B cell (primary cell): Measurements from ENCODE around the gene ANGEL2. TPM values are rescaled to one million over a fixed set of nuclear protein-coding genes. Genes with fewer than 3 reads are reported as not detected.

ENCODE experiments used
- ATAC-seq: fragments of 200-7000 bp; cut with Tn5 transposase; one replicate; pipeline ENCODE4 v1.10.0; 2021; ENCODE audit warnings: low read depth, mild to moderate bottlenecking, moderate number of reproducible peaks, moderate library complexity
- CTCF ChIA-PET: fragments of 350-600 bp; sonication (Branson Sonifier 250); formaldehyde crosslinking; loops from one replicate; lab custom pipeline; 2021; ENCODE audit warnings: antibody characterized with exemption, inconsistent platforms; lab: Charles Lee
- POLR2A ChIA-PET: fragments of 350-600 bp; sonication (Branson Sonifier 250); formaldehyde crosslinking; loops from one replicate; lab custom pipeline; 2021; ENCODE audit warnings: antibody characterized with exemption; lab: Charles Lee
- DNase-seq: peaks from one replicate; pipeline ENCODE4 v3.0.0; 2013
- H2AFZ ChIP-seq: 2 replicates; pipeline ENCODE4 v1.6.1; 2012; ENCODE audit warnings: mild to moderate bottlenecking, low read depth, low read length; ENCODE audit not compliant: insufficient read depth, poor library complexity, severe bottlenecking
- H3K27ac ChIP-seq, 2 donors: 1 replicate in 1 of 2; 2 replicates in 1 of 2; pipeline ENCODE4 v1.5.1; 2012 to 2013; ENCODE audit warnings: low read length in 2 of 2, mild to moderate bottlenecking in 2 of 2, moderate library complexity in 1 of 2
- H3K27me3 ChIP-seq, 4 experiments: fragments of 200-600 bp in 1 of 4; sonication (generic) in 1 of 4; replicated peaks in 1 of 4; 1 replicate in 2 of 4; 2 replicates in 2 of 4; pipeline versions ENCODE4 v1.6.1 to v1.7.0; 2013 to 2016; ENCODE audit warnings: low read length in 3 of 4, mild to moderate bottlenecking in 2 of 4, mixed read lengths in 1 of 4, moderate library complexity in 1 of 4; ENCODE audit not compliant: insufficient read depth in 4 of 4, control insufficient read depth in 3 of 4; ENCODE audit errors: control extremely low read depth in 1 of 4
- H3K36me3 ChIP-seq, 2 experiments: replicated peaks in 1 of 2; 1 replicate in 1 of 2; 2 replicates in 1 of 2; pipeline versions ENCODE4 v1.6.1 to v1.7.1; 2013; ENCODE audit warnings: low read length in 1 of 2; ENCODE audit not compliant: insufficient read depth in 2 of 2, control insufficient read depth in 1 of 2; ENCODE audit errors: control extremely low read depth in 1 of 2, extremely low read depth in 1 of 2
- H3K4me1 ChIP-seq, 2 donors: fragments of 200-600 bp in 1 of 2; sonication (generic) in 1 of 2; 1 replicate in 1 of 2; 2 replicates in 1 of 2; pipeline versions ENCODE4 v1.5.1 to v1.6.1; 2013 to 2017; ENCODE audit warnings: low read length in 2 of 2; ENCODE audit not compliant: control insufficient read depth in 2 of 2, insufficient read depth in 2 of 2
- H3K4me2 ChIP-seq: replicated peaks from 2 replicates; pipeline ENCODE3; 2012; ENCODE audit warnings: mild to moderate bottlenecking, low read depth, low read length; ENCODE audit not compliant: poor library complexity, severe bottlenecking
- H3K4me3 ChIP-seq, 5 experiments: fragments of 200-600 bp in 1 of 5; sonication (generic) in 1 of 5; 1 replicate in 3 of 5; 2 replicates in 2 of 5; pipeline versions ENCODE4 v1.5.1 to v1.7.0; 2011 to 2016; ENCODE audit warnings: low read length in 4 of 5, mild to moderate bottlenecking in 4 of 5, low read depth in 2 of 5, control low read depth in 1 of 5, moderate library complexity in 1 of 5; ENCODE audit not compliant: insufficient read depth in 1 of 5; ENCODE audit errors: control extremely low read depth in 1 of 5, extremely low read depth in 1 of 5
- H3K79me2 ChIP-seq: fragments of 200-600 bp; sonication (generic); one replicate; pipeline ENCODE4 v1.6.0; 2016; ENCODE audit warnings: low read length; ENCODE audit not compliant: control insufficient read depth, insufficient read depth
- H3K9ac ChIP-seq: fragments of 200-600 bp; sonication (generic); 2 replicates; pipeline ENCODE4 v1.6.1; 2017; ENCODE audit warnings: mild to moderate bottlenecking, low read length, moderate library complexity
- H3K9me3 ChIP-seq, 3 donors: one replicate each; pipeline versions ENCODE4 v1.6.1 to v1.7.1; 2013; ENCODE audit warnings: low read length in 2 of 3; ENCODE audit not compliant: control insufficient read depth in 2 of 3, insufficient read depth in 1 of 3; ENCODE audit errors: control extremely low read depth in 1 of 3
- H4K20me1 ChIP-seq: 2 replicates; pipeline ENCODE4 v1.6.0; 2012; ENCODE audit warnings: mild to moderate bottlenecking, low read length; ENCODE audit not compliant: insufficient read depth, control insufficient read depth, poor library complexity, severe bottlenecking
- H3K27ac Mint-ChIP-seq: one replicate; pipeline ENCODE4 v1.8.0; 2021; ENCODE audit warnings: mixed read lengths
- H3K27me3 Mint-ChIP-seq: one replicate; pipeline ENCODE4 v1.8.0; 2021; ENCODE audit warnings: mixed read lengths
- H3K4me1 Mint-ChIP-seq: one replicate; pipeline ENCODE4 v1.8.0; 2021; ENCODE audit warnings: mixed read lengths
- H3K4me3 Mint-ChIP-seq: one replicate; pipeline ENCODE4 v1.8.0; 2021; ENCODE audit warnings: mixed read lengths
- H3K9me3 Mint-ChIP-seq: one replicate; pipeline ENCODE4 v1.8.0; 2022; ENCODE audit warnings: mixed read lengths; ENCODE audit not compliant: insufficient read depth
- EZH2 ChIP-seq: IDR thresholded peaks from 2 replicates; pipeline ENCODE4 v1.6.1; 2012; ENCODE audit warnings: borderline replicate concordance, low read depth, mild to moderate bottlenecking, moderate library complexity, low read length; ENCODE audit not compliant: insufficient read depth, poor library complexity, severe bottlenecking
- WGBS: methylation state at CpG from one replicate; pipeline ENCODE4 v1.1.5; 2013; ENCODE audit warnings: missing lambda C conversion rate; ENCODE audit not compliant: insufficient coverage; 5-methylcytosine and 5-hydroxymethylcytosine counted together
- intact Hi-C: fragments of 100-400 bp; cut with micrococcal nuclease; formaldehyde crosslinking; loops from one replicate; pipeline ENCODE4 v1.10.0; 2022
- polyA plus RNA-seq: library from polyadenylated mRNA; depleted of rRNA; stranded (reverse); fragments of >200 nt; gene quantifications from 2 replicates; pipeline ENCODE4 v1.2.3, GENCODE V29; 2012
- total RNA-seq, 2 donors: library from RNA; stranded (reverse); fragments of 120-200 nt in 1 of 2; gene quantifications; 1 replicate in 1 of 2; 2 replicates in 1 of 2; pipeline versions ENCODE4 v1.2.3 to v1.2.4, GENCODE V29; 2013 to 2022
- TF ChIP-seq, protein P1 (sequence below): fragments of 200-600 bp; IDR thresholded peaks from one replicate; pipeline ENCODE4 v1.8.0; 2022; ENCODE audit warnings: antibody characterized with exemption, mild to moderate bottlenecking

Gene ANGEL2
- total and polyA plus RNA-seq, 2 donors (not counting 1 experiment from before 2014, with no cell fraction given), result 25.2 to 94.2 TPM

DNA sequence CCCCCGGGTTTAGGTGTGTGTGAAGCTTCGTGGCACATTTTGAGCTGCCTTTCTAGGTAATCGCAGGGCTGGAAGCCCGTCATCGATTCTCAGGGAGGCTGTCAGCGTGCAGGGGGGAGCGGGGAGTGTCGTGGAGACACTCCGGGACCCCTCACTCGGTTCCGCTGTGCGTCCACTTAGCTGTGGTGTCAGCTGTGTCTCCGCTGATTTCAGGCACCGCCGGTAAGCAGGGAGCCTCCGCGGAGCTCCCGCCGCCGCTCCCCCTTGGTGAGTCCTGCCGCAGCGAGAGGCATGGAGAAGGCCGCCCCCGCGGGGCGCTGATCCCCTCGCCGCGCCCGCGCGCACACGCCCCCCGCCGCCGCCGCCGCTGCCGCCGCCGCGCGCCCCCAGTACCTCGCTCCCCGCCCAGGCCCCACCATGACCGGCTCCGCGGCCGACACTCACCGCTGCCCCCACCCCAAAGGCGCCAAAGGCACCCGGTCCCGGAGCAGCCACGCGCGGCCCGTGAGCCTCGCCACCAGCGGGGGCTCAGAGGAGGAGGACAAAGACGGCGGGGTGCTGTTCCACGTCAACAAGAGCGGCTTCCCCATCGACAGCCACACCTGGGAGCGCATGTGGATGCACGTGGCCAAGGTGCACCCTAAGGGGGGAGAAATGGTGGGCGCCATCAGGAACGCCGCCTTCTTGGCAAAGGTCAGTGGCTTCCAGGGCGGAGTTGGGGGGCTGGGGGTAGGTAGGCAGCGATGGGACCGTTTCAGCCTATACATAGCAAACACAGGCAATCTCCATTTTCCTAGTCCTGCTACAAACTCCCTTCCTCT lies 64.3 kb downstream of the ANGEL2 start:
- TF ChIP-seq, protein P1, sequence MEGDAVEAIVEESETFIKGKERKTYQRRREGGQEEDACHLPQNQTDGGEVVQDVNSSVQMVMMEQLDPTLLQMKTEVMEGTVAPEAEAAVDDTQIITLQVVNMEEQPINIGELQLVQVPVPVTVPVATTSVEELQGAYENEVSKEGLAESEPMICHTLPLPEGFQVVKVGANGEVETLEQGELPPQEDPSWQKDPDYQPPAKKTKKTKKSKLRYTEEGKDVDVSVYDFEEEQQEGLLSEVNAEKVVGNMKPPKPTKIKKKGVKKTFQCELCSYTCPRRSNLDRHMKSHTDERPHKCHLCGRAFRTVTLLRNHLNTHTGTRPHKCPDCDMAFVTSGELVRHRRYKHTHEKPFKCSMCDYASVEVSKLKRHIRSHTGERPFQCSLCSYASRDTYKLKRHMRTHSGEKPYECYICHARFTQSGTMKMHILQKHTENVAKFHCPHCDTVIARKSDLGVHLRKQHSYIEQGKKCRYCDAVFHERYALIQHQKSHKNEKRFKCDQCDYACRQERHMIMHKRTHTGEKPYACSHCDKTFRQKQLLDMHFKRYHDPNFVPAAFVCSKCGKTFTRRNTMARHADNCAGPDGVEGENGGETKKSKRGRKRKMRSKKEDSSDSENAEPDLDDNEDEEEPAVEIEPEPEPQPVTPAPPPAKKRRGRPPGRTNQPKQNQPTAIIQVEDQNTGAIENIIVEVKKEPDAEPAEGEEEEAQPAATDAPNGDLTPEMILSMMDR, result no peak
- no peak for TF ChIP-seq EZH2
- POLR2A ChIA-PET, result no interaction called here
- WGBS, result 6% methylated on average over 63 of the region's 72 CpGs
- Mint-ChIP-seq H3K9me3 (no peaks in the 10 kb centered on the region), H3K27me3 (peaks cover 18% of the 10 kb centered on the region), H3K4me1 (peaks cover 17% of the 10 kb centered on the region), H3K4me3 (peak overlapping the region; percentile 91), H3K27ac (no peak overlapping the region)
- Histone ChIP-seq H2AFZ (peak overlapping the region; percentile 89), H3K9ac (peak overlapping the region; percentile 74), H3K27me3 (peaks cover 0 to 32% (median 7%) of the 10 kb centered on the region in 4 experiments), H3K79me2 (no peaks in the 10 kb centered on the region), H3K4me2 (peak overlapping the region; percentile 99), H3K27ac (no peak overlapping the region), H3K9me3 (peaks cover 0 to 1% (median 0%) of the 10 kb centered on the region in 3 donors), H3K36me3 (no peaks in the 10 kb centered on the region), H4K20me1 (no peaks in the 10 kb centered on the region), H3K4me1 (peaks cover 24 to 35% of the 10 kb centered on the region in 2 donors), H3K4me3 (peak overlapping the region; percentile 55 to 87 (median 56))
- CTCF ChIA-PET, result no interaction called here
- intact Hi-C loops, result loop anchor here (2.0 kb wide), 1 partner anchor 93 kb away; the partner anchor contains the start of gene FLVCR1
- DNase-seq (peak; percentile 19), ATAC-seq (no peak)
